OCI-LY7 (cell line): Measurements from ENCODE around the gene GRIP1.

Source experiments
- EZH2phosphoT487 ChIP-seq: fragments of 200-600 bp; sonication (generic); IDR thresholded peaks from 2 replicates; pipeline ENCODE4 v1.6.1; 2018; ENCODE audit warnings: low read depth, borderline replicate concordance, mild to moderate bottlenecking, mixed run types, antibody characterized with exemption, low read length, moderate library complexity, mixed read lengths
- TF ChIP-seq, protein P1 (sequence below): fragments of 200-600 bp; sonication (generic); conservative IDR thresholded peaks from 2 replicates; pipeline ENCODE4 v1.5.1; 2014; ENCODE audit warnings: mild to moderate bottlenecking, antibody characterized with exemption, low read length, moderate library complexity, mixed read lengths

DNA sequence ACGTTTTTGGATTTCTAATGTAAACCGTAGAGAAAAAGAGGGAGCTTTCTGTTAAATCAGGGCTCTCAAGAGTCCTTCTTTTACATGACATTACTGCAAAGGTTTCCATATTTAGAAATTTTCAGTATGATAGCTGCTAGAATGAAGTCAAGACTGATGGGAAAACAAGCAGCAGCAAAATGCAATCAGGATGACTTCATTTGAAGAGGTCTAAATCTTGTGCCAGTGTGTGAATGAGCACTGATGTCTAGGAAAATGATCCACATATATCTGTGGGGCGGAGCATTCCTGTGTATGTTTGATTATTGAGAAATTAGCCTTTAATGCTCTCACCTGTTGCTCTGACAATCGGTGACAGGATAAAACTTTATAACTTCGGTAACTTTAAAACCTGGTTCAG, 73.6 kb downstream of the GRIP1 start:
- TF ChIP-seq, protein P1, sequence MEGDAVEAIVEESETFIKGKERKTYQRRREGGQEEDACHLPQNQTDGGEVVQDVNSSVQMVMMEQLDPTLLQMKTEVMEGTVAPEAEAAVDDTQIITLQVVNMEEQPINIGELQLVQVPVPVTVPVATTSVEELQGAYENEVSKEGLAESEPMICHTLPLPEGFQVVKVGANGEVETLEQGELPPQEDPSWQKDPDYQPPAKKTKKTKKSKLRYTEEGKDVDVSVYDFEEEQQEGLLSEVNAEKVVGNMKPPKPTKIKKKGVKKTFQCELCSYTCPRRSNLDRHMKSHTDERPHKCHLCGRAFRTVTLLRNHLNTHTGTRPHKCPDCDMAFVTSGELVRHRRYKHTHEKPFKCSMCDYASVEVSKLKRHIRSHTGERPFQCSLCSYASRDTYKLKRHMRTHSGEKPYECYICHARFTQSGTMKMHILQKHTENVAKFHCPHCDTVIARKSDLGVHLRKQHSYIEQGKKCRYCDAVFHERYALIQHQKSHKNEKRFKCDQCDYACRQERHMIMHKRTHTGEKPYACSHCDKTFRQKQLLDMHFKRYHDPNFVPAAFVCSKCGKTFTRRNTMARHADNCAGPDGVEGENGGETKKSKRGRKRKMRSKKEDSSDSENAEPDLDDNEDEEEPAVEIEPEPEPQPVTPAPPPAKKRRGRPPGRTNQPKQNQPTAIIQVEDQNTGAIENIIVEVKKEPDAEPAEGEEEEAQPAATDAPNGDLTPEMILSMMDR = no peak
- no peak for TF ChIP-seq EZH2phosphoT487
